Astrocyte (in vitro differentiated cells and primary cell): ENCODE measurements around the gene FADS6. TPM values are rescaled to one million over a fixed set of nuclear protein-coding genes. Genes with fewer than 3 reads are reported as not detected.

Source experiments
- DNase-seq: peaks from one replicate; pipeline ENCODE4 v3.0.0-alpha.2; 2010; ENCODE audit warnings: low read depth
- FAIRE-seq: peaks from 2 replicates; lab custom pipeline; 2011; peaks lifted over from hg19 to GRCh38; lab: Jason Lieb, UNC
- H2AFZ ChIP-seq: 2 replicates; pipeline ENCODE4 v1.6.0; 2012; ENCODE audit warnings: low read depth, low read length, inconsistent platforms
- H3K27ac ChIP-seq: 2 replicates; pipeline ENCODE4 v1.5.1; 2011; ENCODE audit warnings: low read depth, low read length, inconsistent platforms
- H3K27me3 ChIP-seq: 2 replicates; pipeline ENCODE4 v1.6.0; 2011; ENCODE audit warnings: low read length, inconsistent platforms; ENCODE audit not compliant: insufficient read depth
- H3K36me3 ChIP-seq: 2 replicates; pipeline ENCODE4 v1.5.1; 2011; ENCODE audit warnings: low read length, inconsistent platforms; ENCODE audit not compliant: insufficient read depth
- H3K4me1 ChIP-seq: 2 replicates; pipeline ENCODE4 v1.5.1; 2011; ENCODE audit warnings: low read length, inconsistent platforms; ENCODE audit not compliant: insufficient read depth
- H3K4me2 ChIP-seq: 2 replicates; pipeline ENCODE4 v1.6.0; 2012; ENCODE audit warnings: low read length, inconsistent platforms
- H3K4me3 ChIP-seq: 2 replicates; pipeline ENCODE4 v1.5.1; 2011; ENCODE audit warnings: low read depth, mild to moderate bottlenecking, low read length, inconsistent platforms; ENCODE audit not compliant: insufficient read depth
- H3K79me2 ChIP-seq: 2 replicates; pipeline ENCODE4 v1.6.0; 2012; ENCODE audit warnings: mild to moderate bottlenecking, low read length, inconsistent platforms; ENCODE audit not compliant: insufficient read depth
- H3K9ac ChIP-seq: 2 replicates; pipeline ENCODE4 v1.6.0; 2012; ENCODE audit warnings: mild to moderate bottlenecking, low read length, inconsistent platforms
- H3K9me3 ChIP-seq: 2 replicates; pipeline ENCODE4 v1.5.1; 2012; ENCODE audit warnings: low read depth, mild to moderate bottlenecking, low read length, inconsistent platforms; ENCODE audit not compliant: insufficient read depth
- H4K20me1 ChIP-seq: 2 replicates; pipeline ENCODE4 v1.6.0; 2012; ENCODE audit warnings: low read length, inconsistent platforms; ENCODE audit not compliant: insufficient read depth
- H3K27ac Mint-ChIP-seq: one replicate; pipeline ENCODE4 v1.8.0; 2021; ENCODE audit warnings: mild to moderate bottlenecking, mixed read lengths; ENCODE audit not compliant: unreplicated experiment
- H3K27me3 Mint-ChIP-seq: one replicate; pipeline ENCODE4 v1.8.0; 2021; ENCODE audit warnings: low read depth, mixed read lengths; ENCODE audit not compliant: unreplicated experiment
- H3K36me3 Mint-ChIP-seq: one replicate; pipeline ENCODE4 v1.8.0; 2021; ENCODE audit warnings: low read depth, mixed read lengths; ENCODE audit not compliant: unreplicated experiment
- H3K4me1 Mint-ChIP-seq: one replicate; pipeline ENCODE4 v1.8.0; 2021; ENCODE audit warnings: low read depth, mixed read lengths; ENCODE audit not compliant: unreplicated experiment
- H3K4me3 Mint-ChIP-seq: one replicate; pipeline ENCODE4 v1.8.0; 2021; ENCODE audit warnings: mild to moderate bottlenecking, moderate library complexity, mixed read lengths; ENCODE audit not compliant: unreplicated experiment
- H3K9me3 Mint-ChIP-seq: one replicate; pipeline ENCODE4 v1.8.0; 2021; ENCODE audit warnings: mild to moderate bottlenecking, mixed read lengths; ENCODE audit not compliant: unreplicated experiment
- EZH2 ChIP-seq: IDR thresholded peaks from 2 replicates; pipeline ENCODE4 v1.6.1; 2012; ENCODE audit warnings: mild to moderate bottlenecking, low read length, inconsistent platforms; ENCODE audit not compliant: insufficient read depth
- total RNA-seq: library from RNA; stranded (reverse); gene quantifications from 2 replicates; pipeline ENCODE4 v1.2.1, GENCODE V29; 2021
- TF ChIP-seq, protein P1 (sequence below): IDR thresholded peaks from 2 replicates; pipeline ENCODE4 v1.5.1; 2011; ENCODE audit warnings: low read depth, mild to moderate bottlenecking, inconsistent platforms, low read length, moderate library complexity; ENCODE audit not compliant: insufficient read depth

FADS6 gene
- total RNA-seq, 1 donor from 2014 or later: not detected

DNA sequence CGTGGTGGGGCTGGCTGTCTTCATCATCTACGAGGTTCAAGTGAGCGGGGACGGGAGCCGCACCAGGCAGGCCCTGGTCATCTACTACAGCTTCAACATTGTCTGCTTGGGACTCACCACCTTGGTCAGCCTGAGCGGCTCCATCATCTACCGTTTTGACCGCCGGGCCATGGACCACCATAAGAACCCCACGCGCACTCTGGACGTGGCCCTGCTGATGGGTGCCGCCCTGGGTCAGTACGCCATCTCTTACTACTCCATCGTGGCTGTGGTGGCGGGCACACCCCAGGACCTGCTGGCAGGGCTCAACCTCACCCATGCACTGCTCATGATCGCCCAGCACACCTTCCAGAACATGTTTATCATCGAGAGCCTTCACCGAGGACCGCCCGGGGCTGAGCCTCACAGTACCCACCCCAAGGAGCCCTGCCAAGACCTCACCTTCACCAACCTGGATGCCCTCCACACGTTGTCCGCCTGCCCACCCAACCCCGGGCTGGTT lies 37.2 kb upstream of the FADS6 start:
- Histone ChIP-seq H3K27me3 (peaks cover 49% of the 10 kb centered on the region), H3K4me3 (no peak overlapping the region), H4K20me1 (no peaks in the 10 kb centered on the region), H2AFZ (no peak overlapping the region), H3K36me3 (no peaks in the 10 kb centered on the region), H3K4me2 (no peak overlapping the region), H3K9me3 (no peaks in the 10 kb centered on the region), H3K9ac (no peak overlapping the region), H3K79me2 (no peaks in the 10 kb centered on the region), H3K27ac (no peak overlapping the region), H3K4me1 (no peaks in the 10 kb centered on the region)
- TF ChIP-seq, protein P1, sequence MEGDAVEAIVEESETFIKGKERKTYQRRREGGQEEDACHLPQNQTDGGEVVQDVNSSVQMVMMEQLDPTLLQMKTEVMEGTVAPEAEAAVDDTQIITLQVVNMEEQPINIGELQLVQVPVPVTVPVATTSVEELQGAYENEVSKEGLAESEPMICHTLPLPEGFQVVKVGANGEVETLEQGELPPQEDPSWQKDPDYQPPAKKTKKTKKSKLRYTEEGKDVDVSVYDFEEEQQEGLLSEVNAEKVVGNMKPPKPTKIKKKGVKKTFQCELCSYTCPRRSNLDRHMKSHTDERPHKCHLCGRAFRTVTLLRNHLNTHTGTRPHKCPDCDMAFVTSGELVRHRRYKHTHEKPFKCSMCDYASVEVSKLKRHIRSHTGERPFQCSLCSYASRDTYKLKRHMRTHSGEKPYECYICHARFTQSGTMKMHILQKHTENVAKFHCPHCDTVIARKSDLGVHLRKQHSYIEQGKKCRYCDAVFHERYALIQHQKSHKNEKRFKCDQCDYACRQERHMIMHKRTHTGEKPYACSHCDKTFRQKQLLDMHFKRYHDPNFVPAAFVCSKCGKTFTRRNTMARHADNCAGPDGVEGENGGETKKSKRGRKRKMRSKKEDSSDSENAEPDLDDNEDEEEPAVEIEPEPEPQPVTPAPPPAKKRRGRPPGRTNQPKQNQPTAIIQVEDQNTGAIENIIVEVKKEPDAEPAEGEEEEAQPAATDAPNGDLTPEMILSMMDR: no peak
- no peak for TF ChIP-seq EZH2
- peaks cover 86% of the 10 kb centered on the region for H3K27me3 Mint-ChIP-seq
- no peaks in the 10 kb centered on the region for H3K4me1 Mint-ChIP-seq
- H3K9me3 Mint-ChIP-seq: peaks cover 4% of the 10 kb centered on the region
- DNase-seq (no peak), FAIRE-seq (no peak)
- H3K36me3 Mint-ChIP-seq: peaks cover 2% of the 10 kb centered on the region
- H3K4me3 Mint-ChIP-seq: no peak overlapping the region
- no peak overlapping the region for H3K27ac Mint-ChIP-seq

DNA sequence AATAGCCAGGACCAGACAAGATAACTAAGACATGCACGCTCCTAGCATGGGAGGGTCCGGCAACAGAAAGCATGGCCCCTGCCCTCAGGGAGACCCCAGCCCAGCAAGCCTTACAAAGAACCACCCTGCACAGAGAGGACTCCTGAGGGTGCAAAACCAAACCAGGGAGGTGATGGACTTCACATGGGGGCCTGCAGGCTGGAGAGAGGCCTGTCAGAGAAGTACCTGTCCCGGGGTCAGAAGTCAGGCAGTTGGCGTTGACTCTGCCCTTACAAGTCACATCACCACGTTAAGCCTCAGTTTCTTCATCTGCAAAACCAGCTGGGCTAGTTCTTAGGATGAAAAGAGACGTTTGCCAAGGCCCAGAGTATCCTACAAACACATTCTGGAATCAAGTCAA lies 35.4 kb upstream of the FADS6 start:
- Mint-ChIP-seq H3K36me3 (peaks cover 2% of the 10 kb centered on the region), H3K27me3 (peaks cover 83% of the 10 kb centered on the region), H3K9me3 (peaks cover 8% of the 10 kb centered on the region), H3K4me1 (no peaks in the 10 kb centered on the region), H3K27ac (no peak overlapping the region), H3K4me3 (no peak overlapping the region)
- TF ChIP-seq, protein P1: no peak
- TF ChIP-seq EZH2: no peak
- no peak overlapping the region for H2AFZ ChIP-seq
- H3K27ac ChIP-seq: no peak overlapping the region
- H3K79me2 ChIP-seq: no peaks in the 10 kb centered on the region
- no peaks in the 10 kb centered on the region for H3K9me3 ChIP-seq
- no peak overlapping the region for H3K4me2 ChIP-seq
- no peaks in the 10 kb centered on the region for H3K4me1 ChIP-seq
- DNase-seq (no peak), FAIRE-seq (no peak)
- no peak overlapping the region for H3K4me3 ChIP-seq
- H3K36me3 ChIP-seq: no peaks in the 10 kb centered on the region
- peaks cover 55% of the 10 kb centered on the region for H3K27me3 ChIP-seq
- no peak overlapping the region for H3K9ac ChIP-seq
- H4K20me1 ChIP-seq: no peaks in the 10 kb centered on the region

DNA sequence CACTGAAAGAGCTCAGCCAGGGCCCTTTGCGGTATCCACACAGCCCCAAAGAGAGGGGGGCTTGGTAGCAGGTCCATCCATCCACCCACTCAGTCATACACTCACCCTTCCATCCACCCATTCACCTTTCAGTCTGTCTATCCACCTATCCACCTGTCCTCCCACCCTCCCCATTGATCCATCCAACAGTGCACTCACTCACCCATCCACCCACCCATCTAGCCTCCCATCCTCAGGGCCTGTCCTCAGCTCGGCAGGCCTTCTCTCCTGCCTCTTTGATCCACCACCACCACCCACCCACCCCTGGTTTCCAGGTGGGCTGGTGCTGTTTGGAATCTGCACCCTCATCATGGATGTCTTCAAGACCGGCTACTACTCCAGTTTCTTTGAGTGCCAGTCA lies 31.8 kb upstream of the FADS6 start:
- no peaks in the 10 kb centered on the region for H3K4me1 ChIP-seq
- peaks cover 6% of the 10 kb centered on the region for H3K9me3 Mint-ChIP-seq
- H3K36me3 ChIP-seq: no peaks in the 10 kb centered on the region
- TF ChIP-seq, protein P1: no peak
- TF ChIP-seq EZH2: no peak
- H4K20me1 ChIP-seq: no peaks in the 10 kb centered on the region
- no peak overlapping the region for H3K27ac Mint-ChIP-seq
- H3K27me3 Mint-ChIP-seq: peaks cover 67% of the 10 kb centered on the region
- no peak overlapping the region for H3K4me3 ChIP-seq
- no peak for FAIRE-seq
- H3K4me3 Mint-ChIP-seq: no peak overlapping the region
- DNase-seq: no peak
- H3K4me2 ChIP-seq: no peak overlapping the region
- H3K36me3 Mint-ChIP-seq: peaks cover under 1% of the 10 kb centered on the region
- H3K79me2 ChIP-seq: no peaks in the 10 kb centered on the region
- no peaks in the 10 kb centered on the region for H3K9me3 ChIP-seq
- no peak overlapping the region for H3K27ac ChIP-seq
- no peak overlapping the region for H2AFZ ChIP-seq
- H3K9ac ChIP-seq: no peak overlapping the region
- peaks cover 55% of the 10 kb centered on the region for H3K27me3 ChIP-seq
- no peaks in the 10 kb centered on the region for H3K4me1 Mint-ChIP-seq
